Stimulated activated naive CD8-positive, alpha-beta T cell treated with anti-CD3 and anti-CD28 coated beads, Interleukin-15, Interleukin-2, amounts not matched to agents 100 ng/mL and 50 ng/mL, for 24 hours (primary cell): ENCODE data around the gene TBC1D2B.
"Not testable (repeated sequence)": the region's sequence is repeated elsewhere in the genome, so short reads cannot be mapped to it uniquely, and the experiment has no call there.

Experiments
- H3K27ac Mint-ChIP-seq: one replicate; pipeline ENCODE4 v1.8.0; 2021; ENCODE audit warnings: mild to moderate bottlenecking, mixed read lengths
- H3K27me3 Mint-ChIP-seq: one replicate; pipeline ENCODE4 v1.8.0; 2021; ENCODE audit warnings: mixed read lengths
- H3K36me3 Mint-ChIP-seq: one replicate; pipeline ENCODE4 v1.8.0; 2021; ENCODE audit warnings: low read depth, mixed read lengths
- H3K4me1 Mint-ChIP-seq: one replicate; pipeline ENCODE4 v1.8.0; 2021; ENCODE audit warnings: low read depth, mixed read lengths
- H3K4me3 Mint-ChIP-seq: one replicate; pipeline ENCODE4 v1.8.0; 2021; ENCODE audit warnings: mild to moderate bottlenecking, mixed read lengths
- H3K9me3 Mint-ChIP-seq: one replicate; pipeline ENCODE4 v1.8.0; 2021; ENCODE audit warnings: mixed read lengths

TBC1D2B gene

GRCh38 chr15:77993970-77994693 is 83.4 kb downstream of the TBC1D2B start:
- Mint-ChIP-seq H3K36me3 (peaks cover 16% of the 10 kb centered on the region), H3K4me1 (peaks cover 23% of the 10 kb centered on the region)
- H3K9me3 Mint-ChIP-seq, H3K27me3 Mint-ChIP-seq, H3K27ac Mint-ChIP-seq, H3K4me3 Mint-ChIP-seq: not testable (repeated sequence)

GRCh38 chr15:77993374-77993911 is 84.1 kb downstream of the TBC1D2B start:
- Mint-ChIP-seq H3K36me3 (peaks cover 16% of the 10 kb centered on the region), H3K4me3 (no peak overlapping the region), H3K9me3 (no peaks in the 10 kb centered on the region), H3K4me1 (peaks cover 25% of the 10 kb centered on the region), H3K27me3 (no peaks in the 10 kb centered on the region), H3K27ac (peak overlapping the region; percentile 36)

DNA sequence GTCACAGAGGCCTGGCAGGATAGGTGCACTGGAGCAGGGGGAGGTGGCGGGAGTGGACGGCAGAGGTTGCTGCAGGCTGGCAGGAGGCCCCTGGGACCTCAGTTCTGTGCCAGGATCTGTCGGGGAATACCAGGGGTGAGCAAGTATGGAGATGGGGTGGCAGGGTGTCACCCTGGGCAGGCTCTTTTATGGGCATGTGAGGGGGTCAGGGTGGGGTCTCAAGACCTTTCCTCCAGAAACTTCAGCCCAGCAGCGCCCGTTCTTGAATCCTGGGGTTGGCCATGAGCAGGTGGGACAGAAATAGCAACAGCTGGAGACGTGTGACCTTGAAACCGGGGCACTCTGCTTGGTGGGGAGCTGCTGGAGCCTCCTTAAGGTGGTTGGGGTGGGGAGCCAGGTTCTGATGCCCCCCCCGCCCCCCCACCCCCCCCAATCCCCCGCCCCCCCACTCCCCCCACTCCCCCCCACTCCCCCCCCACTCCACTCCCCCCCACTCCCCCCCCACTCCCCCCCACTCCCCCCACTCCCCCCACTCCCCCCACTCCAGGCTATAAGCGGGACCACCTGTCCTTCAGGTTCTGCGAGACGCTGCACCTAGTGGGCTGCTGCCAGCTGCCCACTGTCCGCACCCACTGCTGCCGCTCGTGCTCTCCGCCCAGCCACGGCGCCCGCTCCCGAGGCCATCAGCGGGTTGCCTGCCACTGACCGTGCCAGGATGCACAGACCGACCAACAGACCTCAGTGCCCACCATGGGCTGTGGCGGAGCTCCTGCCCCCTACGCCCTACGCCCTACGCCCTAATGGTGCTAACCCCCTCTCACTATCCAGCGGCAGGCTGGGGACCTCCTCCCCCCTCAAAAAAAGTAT is 84.9 kb downstream of the TBC1D2B start:
- H3K9me3 Mint-ChIP-seq, result no peaks in the 10 kb centered on the region
- peaks cover 8% of the 10 kb centered on the region for H3K36me3 Mint-ChIP-seq
- peaks cover 25% of the 10 kb centered on the region for H3K4me1 Mint-ChIP-seq
- H3K4me3 Mint-ChIP-seq, result no peak overlapping the region
- H3K27ac Mint-ChIP-seq, result no peak overlapping the region
- H3K27me3 Mint-ChIP-seq, result no peaks in the 10 kb centered on the region

DNA sequence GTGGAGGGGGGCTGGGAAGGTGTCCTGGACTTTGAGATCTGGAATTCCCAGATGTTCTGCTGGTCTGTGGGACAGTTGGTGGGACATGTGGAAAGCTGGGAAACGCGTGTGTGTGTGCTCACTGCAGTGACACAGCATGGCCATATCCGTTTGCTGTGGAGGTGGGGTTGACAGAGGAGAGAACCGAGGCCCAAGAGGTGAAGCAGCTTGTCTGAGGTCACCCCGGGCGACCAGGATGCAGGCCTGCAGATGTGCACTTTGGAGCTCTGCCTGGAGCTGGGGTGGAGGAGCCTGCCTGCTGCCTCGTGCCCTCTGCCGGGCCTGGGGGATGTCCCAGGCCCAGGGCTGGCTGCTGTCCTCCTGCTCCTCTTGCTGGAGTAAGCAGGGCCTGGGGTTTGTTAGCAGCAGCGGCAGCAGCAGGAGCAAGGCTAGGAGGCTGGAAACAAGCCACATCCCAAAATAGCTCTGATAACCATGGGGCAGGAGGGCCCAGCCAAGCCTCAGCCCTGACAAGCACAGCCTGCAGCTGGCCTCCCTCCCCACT is 85.8 kb downstream of the TBC1D2B start:
- H3K4me3 Mint-ChIP-seq, H3K27me3 Mint-ChIP-seq, H3K36me3 Mint-ChIP-seq, H3K27ac Mint-ChIP-seq, H3K9me3 Mint-ChIP-seq: not testable (repeated sequence)
- peaks cover 25% of the 10 kb centered on the region for H3K4me1 Mint-ChIP-seq

DNA sequence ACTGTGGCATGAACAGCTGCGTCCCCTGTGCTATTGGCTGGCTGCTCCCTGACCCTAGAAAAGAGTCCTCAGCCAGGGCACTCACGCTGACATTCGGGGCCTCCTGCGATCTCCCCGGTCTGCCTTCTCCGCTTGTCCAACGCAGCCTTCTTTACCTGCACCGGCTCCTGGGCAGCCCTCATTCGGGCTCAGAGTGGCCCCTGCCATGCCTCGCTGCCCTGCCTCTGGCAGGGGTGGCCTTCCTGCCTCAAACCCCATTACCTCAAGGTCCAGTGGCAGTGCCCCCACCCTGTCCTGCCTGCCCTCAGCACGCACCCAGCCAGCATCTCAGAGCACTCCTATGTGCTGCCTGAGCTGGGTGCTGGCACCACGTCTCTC is 86.5 kb downstream of the TBC1D2B start:
- no peak overlapping the region for H3K4me3 Mint-ChIP-seq
- peaks cover 25% of the 10 kb centered on the region for H3K4me1 Mint-ChIP-seq
- no peaks in the 10 kb centered on the region for H3K36me3 Mint-ChIP-seq
- H3K27ac Mint-ChIP-seq, result no peak overlapping the region
- H3K27me3 Mint-ChIP-seq, result no peaks in the 10 kb centered on the region
- no peaks in the 10 kb centered on the region for H3K9me3 Mint-ChIP-seq

DNA sequence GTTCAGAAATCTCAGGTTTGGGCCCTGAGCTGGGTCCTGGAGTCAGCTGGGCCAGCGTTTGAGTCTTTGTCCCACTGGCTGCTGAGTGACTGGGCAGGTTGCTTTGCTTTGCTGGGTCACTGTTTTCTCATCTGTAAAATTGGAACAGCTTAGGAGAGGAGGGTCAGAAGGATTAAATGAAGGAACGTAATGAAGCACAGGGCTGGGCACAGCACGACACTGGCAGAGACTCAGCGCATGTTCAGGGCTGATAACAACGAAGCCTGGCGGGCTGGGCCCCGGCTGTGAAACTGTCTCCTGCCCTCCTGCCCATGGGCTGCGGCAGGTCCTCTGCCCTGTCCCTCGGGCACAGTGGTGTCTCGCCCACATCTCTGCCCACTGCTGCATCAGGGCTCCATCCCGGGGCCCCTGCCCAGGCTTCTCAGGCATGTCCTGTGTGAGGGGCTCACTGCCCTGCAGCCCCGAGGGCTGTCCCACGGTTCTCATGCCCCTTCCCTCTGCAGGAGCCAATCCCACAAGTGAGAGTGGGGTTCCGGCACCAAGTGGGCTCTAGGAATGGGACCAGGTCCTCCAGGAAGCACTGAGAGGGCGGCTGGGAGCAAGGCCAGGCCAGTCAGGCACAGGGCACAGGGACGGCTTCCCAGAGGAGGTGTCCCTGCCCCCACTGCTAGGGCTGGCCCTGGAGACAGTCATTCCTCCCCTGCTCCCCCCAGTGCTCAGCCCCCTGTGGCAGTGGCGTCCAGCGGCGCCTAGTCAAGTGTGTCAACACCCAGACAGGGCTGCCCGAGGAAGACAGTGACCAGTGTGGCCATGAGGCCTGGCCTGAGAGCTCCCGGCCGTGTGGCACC is 88.0 kb downstream of the TBC1D2B start:
- H3K4me3 Mint-ChIP-seq, result no peak overlapping the region
- H3K27me3 Mint-ChIP-seq, result no peaks in the 10 kb centered on the region
- peaks cover 25% of the 10 kb centered on the region for H3K4me1 Mint-ChIP-seq
- H3K36me3 Mint-ChIP-seq, result no peaks in the 10 kb centered on the region
- H3K9me3 Mint-ChIP-seq, result no peaks in the 10 kb centered on the region
- no peak overlapping the region for H3K27ac Mint-ChIP-seq

DNA sequence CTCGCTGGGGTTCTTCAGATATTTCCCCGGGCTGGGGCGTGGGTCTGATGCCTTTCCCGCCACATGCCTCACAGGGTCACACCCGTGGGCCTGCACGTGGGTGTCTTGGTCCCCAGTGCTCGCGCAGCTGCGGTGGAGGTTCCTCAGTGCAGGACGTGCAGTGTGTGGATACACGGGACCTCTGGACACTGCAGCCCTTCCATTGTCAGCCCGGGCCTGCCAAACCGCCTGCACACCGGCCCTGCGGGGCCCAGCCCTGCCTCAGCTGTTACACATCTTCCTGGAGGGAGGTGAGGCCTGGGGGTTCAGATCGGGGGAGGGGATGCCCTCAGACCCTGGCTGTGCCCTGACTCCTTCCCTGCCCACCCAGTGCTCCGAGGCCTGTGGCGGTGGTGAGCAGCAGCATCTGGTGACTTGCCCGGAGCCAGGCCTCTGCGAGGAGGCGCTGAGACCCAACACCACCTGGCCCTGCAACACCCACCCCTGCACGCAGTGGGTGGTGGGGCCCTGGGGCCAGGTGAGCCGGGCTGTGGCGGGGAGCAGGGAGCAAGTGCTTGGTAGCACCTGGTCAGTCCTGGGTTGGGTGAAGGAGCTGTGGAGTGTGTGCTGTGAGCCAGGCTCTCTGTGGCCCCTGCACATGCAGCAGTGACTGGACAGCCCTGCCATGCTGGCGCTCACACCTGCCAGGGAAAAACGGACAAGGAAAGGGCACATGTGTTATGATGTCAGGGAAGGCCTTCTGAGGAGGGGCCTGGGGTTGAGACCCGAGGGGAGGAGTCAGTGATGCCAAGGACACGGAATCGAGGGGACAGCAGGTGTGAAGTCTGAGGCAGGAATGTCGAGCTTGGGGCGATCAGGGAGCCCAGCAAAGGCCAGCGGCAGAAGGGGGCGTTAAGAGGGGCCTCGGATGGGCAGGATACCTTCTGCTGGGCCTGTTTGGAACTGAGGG is 88.9 kb downstream of the TBC1D2B start:
- Mint-ChIP-seq H3K4me1 (peaks cover 17% of the 10 kb centered on the region), H3K36me3 (no peaks in the 10 kb centered on the region), H3K27me3 (no peaks in the 10 kb centered on the region), H3K9me3 (no peaks in the 10 kb centered on the region), H3K4me3 (no peak overlapping the region), H3K27ac (peak overlapping the region; percentile 48)

DNA sequence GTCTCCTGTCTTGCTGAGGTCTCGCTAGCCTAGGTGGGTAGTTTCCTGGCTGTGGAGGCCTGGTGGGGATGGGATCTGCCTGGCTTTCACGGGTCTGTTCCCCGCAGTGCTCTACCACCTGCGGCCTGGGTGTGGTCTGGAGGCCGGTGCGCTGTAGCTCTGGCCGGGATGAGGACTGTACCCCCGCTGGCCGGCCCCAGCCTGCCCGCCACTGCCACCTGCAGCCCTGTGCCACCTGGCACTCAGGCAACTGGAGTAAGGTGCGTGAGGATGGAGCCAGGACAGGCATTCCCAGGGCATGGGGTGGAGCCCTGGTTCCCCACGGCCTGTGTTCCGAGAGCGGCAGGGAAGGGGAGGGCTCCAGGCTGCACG is 89.8 kb downstream of the TBC1D2B start:
- not testable (repeated sequence) for H3K27ac Mint-ChIP-seq, H3K27me3 Mint-ChIP-seq

DNA sequence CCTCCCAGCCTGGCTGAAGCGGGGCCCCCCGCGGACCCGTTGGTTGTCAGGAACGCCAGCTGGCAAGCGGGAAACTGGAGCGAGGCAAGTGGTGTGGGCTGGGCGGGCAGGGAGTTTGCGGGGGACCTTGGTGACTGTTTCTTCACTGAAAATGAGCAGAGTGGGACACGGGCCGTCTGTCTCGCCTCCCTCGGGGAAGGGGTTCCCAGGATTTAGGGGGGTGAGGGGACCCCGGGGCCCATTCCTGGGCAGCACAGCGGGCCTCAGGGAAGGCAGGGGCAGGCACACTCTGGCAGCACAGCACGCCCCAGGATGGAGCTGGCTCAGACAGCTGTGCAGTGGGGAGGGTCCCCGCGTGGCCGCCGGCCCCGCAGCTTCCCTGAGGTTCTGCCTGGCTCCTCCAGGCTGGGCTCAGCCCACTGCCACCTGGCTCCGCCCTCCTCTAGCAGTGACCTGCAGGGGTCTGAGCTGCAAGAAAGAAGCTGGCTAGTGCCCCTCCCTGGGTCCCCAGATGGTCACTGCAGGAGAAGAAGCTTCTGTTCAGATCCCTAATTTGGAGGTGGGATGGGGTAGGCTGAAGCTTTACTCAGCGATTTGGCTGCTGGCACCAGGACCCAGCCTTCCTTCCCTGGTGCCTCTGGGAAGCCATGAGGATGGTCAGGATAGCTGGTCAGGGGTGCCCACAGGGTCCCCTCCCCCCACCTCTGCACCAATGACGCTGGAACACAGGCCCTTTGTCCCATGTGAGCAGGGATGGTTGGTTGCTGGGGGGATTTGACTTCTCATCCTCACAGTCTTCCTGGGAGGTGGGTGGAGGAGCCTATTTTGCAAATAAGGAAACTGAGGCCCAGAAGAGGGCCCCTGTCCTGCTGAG is 90.4 kb downstream of the TBC1D2B start:
- Mint-ChIP-seq H3K27ac (no peak overlapping the region), H3K36me3 (no peaks in the 10 kb centered on the region), H3K4me3 (no peak overlapping the region), H3K27me3 (no peaks in the 10 kb centered on the region), H3K4me1 (peaks cover 12% of the 10 kb centered on the region), H3K9me3 (no peaks in the 10 kb centered on the region)

More for the DNA sequence above, 89.8 kb downstream of the TBC1D2B start:
- not testable (repeated sequence) for H3K9me3 Mint-ChIP-seq, H3K4me3 Mint-ChIP-seq, H3K36me3 Mint-ChIP-seq
- peaks cover 12% of the 10 kb centered on the region for H3K4me1 Mint-ChIP-seq

DNA sequence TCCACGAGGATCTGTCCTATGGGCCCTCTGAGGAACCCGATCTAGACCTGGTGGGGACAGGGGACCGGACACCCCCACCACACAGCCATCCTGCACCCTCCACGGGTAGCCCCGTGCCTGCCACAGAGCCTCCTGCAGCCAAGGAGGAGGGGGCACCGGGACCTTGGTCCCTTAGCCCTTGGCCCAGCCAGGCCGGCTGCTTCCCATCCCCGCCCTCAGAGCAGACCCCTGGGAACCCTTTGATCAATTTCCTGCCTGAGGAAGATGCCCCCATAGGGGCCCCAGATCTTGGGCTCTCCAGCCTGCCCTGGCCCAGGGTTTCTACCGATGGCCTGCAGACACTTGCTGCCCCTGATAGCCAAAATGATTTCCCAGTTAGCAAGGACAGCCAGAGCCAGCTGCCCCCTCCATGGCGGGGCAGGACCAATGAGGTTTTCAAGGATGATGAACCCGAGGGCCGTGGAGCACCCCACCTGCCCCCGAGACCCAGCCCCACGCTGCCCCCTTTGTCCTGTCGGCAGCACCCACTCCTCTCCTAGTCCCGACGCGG is 91.5 kb downstream of the TBC1D2B start:
- H3K27me3 Mint-ChIP-seq, result no peaks in the 10 kb centered on the region
- no peak overlapping the region for H3K27ac Mint-ChIP-seq
- no peaks in the 10 kb centered on the region for H3K9me3 Mint-ChIP-seq
- H3K4me1 Mint-ChIP-seq, result peaks cover 12% of the 10 kb centered on the region
- H3K4me3 Mint-ChIP-seq, result no peak overlapping the region
- no peaks in the 10 kb centered on the region for H3K36me3 Mint-ChIP-seq

DNA sequence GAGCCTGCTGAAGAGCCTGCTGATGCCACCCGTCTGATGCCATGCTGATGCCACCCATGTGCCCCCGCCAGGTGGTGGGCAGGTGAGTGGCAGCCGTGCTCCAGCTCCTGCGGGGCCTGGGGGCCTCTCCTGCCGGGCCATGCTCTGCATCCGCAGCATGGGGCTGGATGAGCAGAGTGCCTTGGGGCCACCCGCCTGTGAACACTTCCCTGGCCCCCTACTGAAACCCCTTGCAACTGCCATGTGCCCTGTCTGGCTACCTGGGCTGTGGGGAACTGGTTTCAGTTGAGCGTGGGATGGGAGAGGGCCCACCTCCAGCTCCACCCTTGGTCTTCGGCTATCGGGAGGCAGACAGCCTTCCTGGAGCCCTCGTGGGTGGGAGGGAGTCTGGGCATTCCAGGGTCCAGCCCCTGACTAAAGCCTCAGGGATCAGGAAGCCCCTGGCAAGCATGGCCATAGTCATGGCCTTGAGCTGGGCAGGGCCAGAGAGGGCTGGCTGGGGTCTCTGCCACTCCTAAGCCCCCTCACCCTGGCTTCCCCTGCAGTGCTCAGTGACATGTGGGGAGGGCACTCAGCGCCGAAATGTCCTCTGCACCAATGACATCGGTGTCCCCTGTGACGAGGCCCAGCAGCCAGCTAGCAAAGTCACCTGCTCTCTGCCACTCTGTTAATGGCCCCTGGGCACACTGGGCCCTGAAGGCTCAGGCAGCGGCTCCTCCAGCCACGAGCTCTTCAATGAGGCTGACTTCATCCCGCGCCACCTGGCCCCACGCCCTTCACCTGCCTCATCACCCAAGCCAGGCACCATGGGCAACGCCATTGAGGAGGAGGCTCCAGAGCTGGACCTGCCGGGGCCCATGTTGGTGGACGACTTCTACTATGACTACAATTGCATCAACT is 92.2 kb downstream of the TBC1D2B start:
- H3K36me3 Mint-ChIP-seq, result no peaks in the 10 kb centered on the region
- no peaks in the 10 kb centered on the region for H3K9me3 Mint-ChIP-seq
- H3K4me1 Mint-ChIP-seq, result peaks cover 5% of the 10 kb centered on the region
- no peaks in the 10 kb centered on the region for H3K27me3 Mint-ChIP-seq
- H3K4me3 Mint-ChIP-seq, result no peak overlapping the region
- H3K27ac Mint-ChIP-seq, result no peak overlapping the region

DNA sequence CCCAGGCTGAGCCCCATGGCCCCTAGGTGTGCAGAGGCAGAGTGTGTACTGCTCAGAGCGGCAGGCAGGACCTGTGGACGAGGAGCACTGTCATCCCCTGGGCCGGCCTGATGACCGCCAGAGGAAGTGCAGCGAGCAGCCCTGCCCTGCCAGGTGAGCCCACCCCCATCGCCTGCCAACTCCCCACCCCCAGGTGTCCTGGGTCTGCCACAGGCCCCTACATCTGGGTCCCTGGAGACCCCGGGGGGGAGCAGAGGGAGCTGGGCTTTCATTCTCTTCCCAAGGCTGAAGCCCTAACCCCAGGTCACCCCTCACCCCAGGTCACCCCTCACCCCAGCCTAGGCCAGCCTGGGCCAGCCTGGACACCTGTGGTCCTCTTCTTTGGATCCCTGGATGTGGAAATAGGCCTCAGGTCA is 93.1 kb downstream of the TBC1D2B start:
- Mint-ChIP-seq H3K36me3 (no peaks in the 10 kb centered on the region), H3K27me3 (no peaks in the 10 kb centered on the region), H3K4me3 (no peak overlapping the region), H3K27ac (no peak overlapping the region), H3K4me1 (peaks cover 4% of the 10 kb centered on the region), H3K9me3 (no peaks in the 10 kb centered on the region)
